Measurements from ENCODE around the gene POLR1G.

POLR1G gene

GRCh38 chr19:45455707-45456499, 49.5 kb downstream of the POLR1G start:
- Histone ChIP-seq H3K9me3 (ENCODE audit: control insufficient read depth in 1 of 2, low read length in 2 of 2) (no peaks in the 10 kb centered on the region), H3K4me1 (ENCODE audit: control insufficient read depth in 1 of 2, insufficient read depth in 2 of 2, low read length in 2 of 2) (peaks cover 19 to 22% of the 10 kb centered on the region in 2 donors), H3K27me3 (ENCODE audit: control insufficient read depth in 1 of 2, insufficient read depth in 2 of 2, low read length in 2 of 2) (peaks cover 0 to 2% of the 10 kb centered on the region in 2 donors), H3K4me3 (ENCODE audit: low read depth in 1 of 2, low read length in 2 of 2) (peak overlapping the region; percentile 36 to 52), H3K27ac (ENCODE audit: low read depth, low read length) (peak overlapping the region; percentile 61), H3K9ac (ENCODE audit: low read depth in 1 of 2, low read length in 2 of 2) (peak overlapping the region; percentile 47 to 71), H3K36me3 (ENCODE audit: control insufficient read depth in 1 of 2, insufficient read depth in 2 of 2, low read length in 2 of 2) (no peaks in the 10 kb centered on the region)

DNA sequence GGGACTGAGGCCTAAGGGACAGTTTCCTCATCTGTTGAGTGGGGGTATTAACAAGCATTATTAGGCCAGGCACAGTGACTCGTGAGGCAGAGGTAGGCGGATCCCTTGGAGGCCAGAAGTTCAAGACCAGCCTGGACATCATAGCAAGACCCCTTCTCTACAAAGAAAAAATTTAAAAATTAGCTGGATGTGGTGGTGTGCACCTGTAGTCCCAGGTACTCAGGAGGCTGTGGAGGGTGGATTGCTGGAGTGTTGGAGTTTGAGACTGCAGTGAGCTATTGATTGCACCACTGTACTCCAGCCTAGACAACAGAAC, 50.0 kb downstream of the POLR1G start:
- peak overlapping the region; percentile 47 to 71 for H3K9ac ChIP-seq (ENCODE audit: low read depth in 1 of 2, low read length in 2 of 2)
- H3K9me3 ChIP-seq (ENCODE audit: control insufficient read depth in 1 of 2, low read length in 2 of 2) = no peaks in the 10 kb centered on the region
- peak overlapping the region; percentile 61 for H3K27ac ChIP-seq (ENCODE audit: low read depth, low read length)
- H3K27me3 ChIP-seq (ENCODE audit: control insufficient read depth in 1 of 2, insufficient read depth in 2 of 2, low read length in 2 of 2) = peaks cover 0 to 2% of the 10 kb centered on the region in 2 donors
- H3K4me3 ChIP-seq (ENCODE audit: low read depth in 1 of 2, low read length in 2 of 2) = peak overlapping the region in 1 of 2 donors; percentile 36
- H3K36me3 ChIP-seq (ENCODE audit: control insufficient read depth in 1 of 2, insufficient read depth in 2 of 2, low read length in 2 of 2) = no peaks in the 10 kb centered on the region
- peaks cover 15 to 17% of the 10 kb centered on the region in 2 donors for H3K4me1 ChIP-seq (ENCODE audit: control insufficient read depth in 1 of 2, insufficient read depth in 2 of 2, low read length in 2 of 2)

GRCh38 chr19:45457776-45458175, 51.3 kb downstream of the POLR1G start:
- no peak overlapping the region for H3K9ac ChIP-seq (ENCODE audit: low read depth in 1 of 2, low read length in 2 of 2)
- peaks cover 0 to 2% of the 10 kb centered on the region in 2 donors for H3K27me3 ChIP-seq (ENCODE audit: control insufficient read depth in 1 of 2, insufficient read depth in 2 of 2, low read length in 2 of 2)
- no peaks in the 10 kb centered on the region for H3K9me3 ChIP-seq (ENCODE audit: control insufficient read depth in 1 of 2, low read length in 2 of 2)
- no peaks in the 10 kb centered on the region for H3K36me3 ChIP-seq (ENCODE audit: control insufficient read depth in 1 of 2, insufficient read depth in 2 of 2, low read length in 2 of 2)
- H3K4me1 ChIP-seq (ENCODE audit: control insufficient read depth in 1 of 2, insufficient read depth in 2 of 2, low read length in 2 of 2) = peaks cover 12 to 16% of the 10 kb centered on the region in 2 donors
- no peak overlapping the region for H3K4me3 ChIP-seq (ENCODE audit: low read depth in 1 of 2, low read length in 2 of 2)
- no peak overlapping the region for H3K27ac ChIP-seq (ENCODE audit: low read depth, low read length)

Data from duodenal mucosa (tissue), 2 donors.